ENCODE measurements around the gene TNFRSF12A.
"Not testable (repeated sequence)": the region's sequence is repeated elsewhere in the genome, so short reads cannot be mapped to it uniquely, and the experiment has no call there.

Gene TNFRSF12A

GRCh38 chr16:3049921-3050481 is 29.8 kb downstream of the TNFRSF12A start:
- no peak for DNase-seq (ENCODE audit: low spot score)

DNA sequence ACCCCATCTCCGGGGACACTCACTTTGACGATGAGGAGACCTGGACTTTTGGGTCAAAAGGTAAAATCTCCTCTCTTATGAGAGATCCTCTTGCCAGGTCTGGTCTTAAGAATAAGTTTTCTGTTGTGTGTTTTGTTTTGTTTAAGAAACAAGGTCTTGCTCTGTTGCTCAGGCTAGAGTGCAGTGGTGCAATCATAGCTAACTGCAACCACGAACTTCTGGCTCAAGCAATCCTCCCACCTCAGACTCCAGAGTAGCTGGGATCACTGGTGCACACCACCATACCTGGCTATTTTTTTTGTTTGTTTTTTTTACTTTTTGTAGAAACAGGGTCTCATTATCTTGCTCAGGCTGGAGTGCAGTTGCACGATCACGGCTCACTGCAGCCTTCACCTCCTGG is 30.3 kb downstream of the TNFRSF12A start:
- DNase-seq (ENCODE audit: low spot score): no peak

GRCh38 chr16:3051009-3051408 is 30.8 kb downstream of the TNFRSF12A start:
- no peak for DNase-seq (ENCODE audit: low spot score)

- no peak for DNase-seq (ENCODE audit: low spot score)
Measured at GRCh38 chr16:3051494-3051893, 31.3 kb downstream of the TNFRSF12A start.

DNA sequence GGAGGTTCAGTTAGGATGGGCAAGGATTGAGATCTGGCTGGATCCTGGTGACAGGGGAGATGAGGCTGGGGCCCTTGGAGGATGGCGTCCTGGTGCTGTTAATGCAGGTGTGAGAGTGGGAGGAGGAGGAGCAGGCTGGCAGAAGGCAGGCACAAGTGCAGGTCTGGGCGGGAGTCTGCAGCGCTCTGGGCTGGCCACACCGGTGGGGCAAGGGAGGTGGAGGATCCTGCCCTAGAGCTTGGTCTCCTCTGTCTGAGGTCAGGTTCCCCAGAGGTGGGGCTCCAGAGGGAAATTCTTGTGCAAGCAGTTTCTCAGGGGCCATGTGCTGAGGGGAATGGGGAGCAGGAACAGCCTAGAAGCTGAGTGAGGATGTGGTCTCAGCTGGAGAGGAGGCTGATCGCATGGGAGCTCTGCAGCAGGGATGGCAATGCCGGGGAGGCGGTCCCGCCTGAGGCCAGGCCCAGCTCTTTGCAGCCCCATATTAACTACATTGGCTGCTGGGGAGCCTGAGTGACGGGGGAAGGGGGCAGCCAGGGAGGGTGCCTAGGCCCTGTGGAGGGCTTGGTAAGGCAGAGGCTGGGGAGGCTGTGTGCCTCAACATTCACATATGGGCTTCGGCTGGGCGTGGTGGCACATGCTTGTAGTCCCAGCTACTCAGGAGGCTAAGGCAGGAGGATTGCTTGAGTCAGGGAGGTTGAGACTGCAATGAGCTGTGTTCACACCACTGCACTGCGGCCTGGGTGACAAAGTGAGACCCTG is 32.6 kb downstream of the TNFRSF12A start:
- not testable (repeated sequence) for DNase-seq (ENCODE audit: low spot score)

GRCh38 chr16:3053330-3053710 is 33.2 kb downstream of the TNFRSF12A start:
- not testable (repeated sequence) for DNase-seq (ENCODE audit: low spot score)

DNA sequence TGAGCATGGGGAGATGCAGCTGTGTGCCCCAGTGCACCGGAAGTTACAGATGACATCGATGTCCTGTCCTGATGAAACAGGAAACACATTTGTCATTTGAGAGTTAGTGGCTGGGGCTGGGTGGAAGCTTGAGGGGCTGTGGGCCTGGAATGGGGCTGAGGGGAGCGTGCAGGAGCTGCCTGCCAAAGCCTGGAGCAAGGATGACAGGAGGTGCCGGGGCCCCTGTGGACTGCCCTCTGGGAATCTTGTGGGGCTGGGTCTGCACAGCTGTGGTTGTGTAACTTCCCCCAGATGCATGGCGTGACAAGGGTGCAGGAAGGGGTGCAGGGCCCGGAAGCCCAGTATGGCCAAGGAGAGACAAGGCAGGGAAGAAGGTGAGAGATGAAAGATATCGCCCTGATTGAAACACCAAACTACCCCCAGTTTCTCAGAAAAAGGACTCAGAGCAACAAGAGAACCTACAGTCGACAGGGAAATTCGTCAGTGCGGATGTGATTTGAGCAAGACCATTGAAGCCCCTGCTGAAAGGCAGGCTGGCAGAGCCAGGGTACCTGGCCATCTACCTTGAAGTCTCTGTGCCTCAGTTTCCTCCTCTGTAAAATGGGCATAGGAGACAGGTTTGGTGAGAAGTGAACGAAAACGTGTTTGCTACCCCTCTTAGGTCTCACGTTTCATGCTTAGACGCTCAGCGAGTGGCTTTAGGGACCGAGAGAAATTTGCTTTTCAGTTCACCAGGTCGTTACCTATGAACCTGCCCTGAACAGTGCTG is 35.0 kb downstream of the TNFRSF12A start:
- DNase-seq (ENCODE audit: low spot score): no peak

DNA sequence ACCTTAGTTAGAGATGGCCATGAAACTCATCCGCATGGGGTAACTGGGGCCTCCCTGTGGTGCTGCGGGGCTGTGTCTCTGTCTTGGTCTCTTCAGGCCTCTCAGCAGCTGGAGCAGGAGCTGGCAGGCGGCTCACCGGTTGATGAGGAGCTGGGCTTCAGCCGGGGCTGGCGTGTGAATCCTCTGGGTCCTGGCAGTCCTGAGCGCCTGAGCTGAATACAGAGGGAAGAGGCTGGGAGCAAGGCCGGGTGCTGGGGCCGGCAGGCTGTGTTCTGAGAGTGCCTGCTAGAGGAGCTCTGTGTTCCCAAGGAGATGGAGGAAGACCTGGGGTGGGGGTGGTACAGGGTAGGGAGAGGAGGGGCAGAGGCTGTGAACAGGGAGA is 35.6 kb downstream of the TNFRSF12A start:
- DNase-seq (ENCODE audit: low spot score): peak; percentile 13

DNA sequence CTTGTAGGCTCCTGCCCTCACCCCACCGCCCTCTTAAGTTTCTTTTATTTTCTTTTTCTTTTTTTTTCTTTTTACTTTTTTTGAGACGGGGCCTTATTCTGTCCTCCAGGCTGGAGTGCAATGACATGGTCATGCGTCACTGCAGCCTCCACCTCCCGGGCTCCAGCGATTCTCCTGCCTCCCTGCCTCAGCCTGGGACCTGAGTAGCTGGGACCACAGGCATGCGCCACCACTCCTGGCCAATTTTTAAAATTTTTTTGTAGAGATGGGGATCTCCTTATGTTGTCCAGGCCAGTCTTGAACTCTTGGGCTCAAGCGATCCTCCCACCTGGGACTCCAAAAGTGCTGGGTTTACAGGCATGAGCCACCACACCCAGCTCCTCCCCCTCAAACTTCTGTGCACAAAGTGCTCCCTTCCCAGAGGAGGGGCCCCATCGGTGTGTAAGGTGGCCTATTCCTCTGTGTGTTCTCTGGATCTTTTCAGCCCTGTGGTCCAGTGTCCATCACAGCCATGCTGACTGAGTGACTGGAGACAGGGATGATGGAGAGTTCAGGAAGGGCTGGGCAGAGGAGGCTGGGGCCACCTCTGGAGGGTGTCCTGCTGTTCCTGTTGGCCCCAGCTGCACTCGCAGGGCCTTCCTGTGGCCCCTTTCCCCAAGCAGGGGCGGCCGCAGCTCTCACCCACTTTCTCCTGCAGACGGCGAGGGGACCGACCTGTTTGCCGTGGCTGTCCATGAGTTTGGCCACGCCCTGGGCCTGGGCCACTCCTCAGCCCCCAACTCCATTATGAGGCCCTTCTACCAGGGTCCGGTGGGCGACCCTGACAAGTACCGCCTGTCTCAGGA is 36.4 kb downstream of the TNFRSF12A start:
- peak; percentile 3 for DNase-seq (ENCODE audit: low spot score)

DNA sequence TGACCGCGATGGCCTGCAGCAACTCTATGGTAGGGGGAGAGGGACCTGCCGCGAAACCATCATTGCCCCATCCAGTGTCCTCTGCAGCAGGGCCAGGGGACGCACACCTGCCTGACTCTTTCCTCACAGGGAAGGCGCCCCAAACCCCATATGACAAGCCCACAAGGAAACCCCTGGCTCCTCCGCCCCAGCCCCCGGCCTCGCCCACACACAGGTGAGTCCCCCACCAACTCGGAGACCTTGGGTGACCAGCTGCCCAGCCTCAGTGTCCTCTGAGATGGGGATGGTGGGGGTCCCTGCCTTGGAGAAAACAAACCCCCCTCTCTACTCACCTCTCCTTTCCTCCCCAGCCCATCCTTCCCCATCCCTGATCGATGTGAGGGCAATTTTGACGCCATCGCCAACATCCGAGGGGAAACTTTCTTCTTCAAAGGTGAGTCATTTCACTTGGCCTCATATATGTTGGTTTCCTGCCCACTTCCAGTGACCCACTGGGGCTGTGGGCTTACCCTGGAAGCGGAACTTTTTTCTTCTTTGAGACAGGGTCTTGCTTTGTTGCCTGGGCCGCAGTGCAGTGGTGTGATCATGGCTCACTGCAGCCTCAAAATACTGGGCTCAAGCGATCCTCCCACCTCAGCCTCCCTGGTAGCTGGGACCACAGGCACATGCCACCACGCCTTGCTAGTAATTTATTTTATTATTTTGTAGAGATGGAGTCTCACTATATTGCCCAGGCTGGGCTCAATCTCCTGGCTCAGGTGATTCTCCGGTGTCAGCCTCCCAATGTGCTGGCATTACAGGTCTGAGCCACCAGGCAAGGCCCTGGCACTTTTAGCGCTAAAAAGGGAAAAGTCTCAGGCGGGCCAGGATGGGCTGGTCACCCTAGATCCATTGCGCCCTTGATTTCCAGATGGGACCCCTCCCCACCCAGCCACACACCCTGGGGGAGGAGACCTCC is 37.3 kb downstream of the TNFRSF12A start:
- DNase-seq (ENCODE audit: low spot score): no peak

DNA sequence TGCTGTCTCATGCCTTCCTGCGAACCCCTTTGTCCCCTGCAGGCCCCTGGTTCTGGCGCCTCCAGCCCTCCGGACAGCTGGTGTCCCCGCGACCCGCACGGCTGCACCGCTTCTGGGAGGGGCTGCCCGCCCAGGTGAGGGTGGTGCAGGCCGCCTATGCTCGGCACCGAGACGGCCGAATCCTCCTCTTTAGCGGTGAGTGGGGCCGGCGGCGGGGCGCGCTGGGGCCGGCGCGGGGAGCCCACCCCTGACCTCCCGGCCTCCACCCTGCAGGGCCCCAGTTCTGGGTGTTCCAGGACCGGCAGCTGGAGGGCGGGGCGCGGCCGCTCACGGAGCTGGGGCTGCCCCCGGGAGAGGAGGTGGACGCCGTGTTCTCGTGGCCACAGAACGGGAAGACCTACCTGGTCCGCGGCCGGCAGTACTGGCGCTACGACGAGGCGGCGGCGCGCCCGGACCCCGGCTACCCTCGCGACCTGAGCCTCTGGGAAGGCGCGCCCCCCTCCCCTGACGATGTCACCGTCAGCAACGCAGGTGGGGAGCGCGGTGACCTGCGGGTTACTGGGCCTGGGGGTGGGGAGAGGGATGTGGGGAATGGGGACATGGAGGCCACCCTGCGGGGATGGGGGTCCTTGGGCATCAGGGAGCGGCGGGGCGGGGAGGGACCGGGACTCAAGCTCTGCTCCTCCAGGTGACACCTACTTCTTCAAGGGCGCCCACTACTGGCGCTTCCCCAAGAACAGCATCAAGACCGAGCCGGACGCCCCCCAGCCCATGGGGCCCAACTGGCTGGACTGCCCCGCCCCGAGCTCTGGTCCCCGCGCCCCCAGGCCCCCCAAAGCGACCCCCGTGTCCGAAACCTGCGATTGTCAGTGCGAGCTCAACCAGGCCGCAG is 38.2 kb downstream of the TNFRSF12A start:
- DNase-seq (ENCODE audit: low spot score): peak; percentile 75

GRCh38 chr16:3059041-3059722 is 39.0 kb downstream of the TNFRSF12A start:
- peak; percentile 97 for DNase-seq (ENCODE audit: low spot score)

GRCh38 chr16:3059723-3060242 is 39.6 kb downstream of the TNFRSF12A start:
- DNase-seq (ENCODE audit: low spot score): no peak

DNA sequence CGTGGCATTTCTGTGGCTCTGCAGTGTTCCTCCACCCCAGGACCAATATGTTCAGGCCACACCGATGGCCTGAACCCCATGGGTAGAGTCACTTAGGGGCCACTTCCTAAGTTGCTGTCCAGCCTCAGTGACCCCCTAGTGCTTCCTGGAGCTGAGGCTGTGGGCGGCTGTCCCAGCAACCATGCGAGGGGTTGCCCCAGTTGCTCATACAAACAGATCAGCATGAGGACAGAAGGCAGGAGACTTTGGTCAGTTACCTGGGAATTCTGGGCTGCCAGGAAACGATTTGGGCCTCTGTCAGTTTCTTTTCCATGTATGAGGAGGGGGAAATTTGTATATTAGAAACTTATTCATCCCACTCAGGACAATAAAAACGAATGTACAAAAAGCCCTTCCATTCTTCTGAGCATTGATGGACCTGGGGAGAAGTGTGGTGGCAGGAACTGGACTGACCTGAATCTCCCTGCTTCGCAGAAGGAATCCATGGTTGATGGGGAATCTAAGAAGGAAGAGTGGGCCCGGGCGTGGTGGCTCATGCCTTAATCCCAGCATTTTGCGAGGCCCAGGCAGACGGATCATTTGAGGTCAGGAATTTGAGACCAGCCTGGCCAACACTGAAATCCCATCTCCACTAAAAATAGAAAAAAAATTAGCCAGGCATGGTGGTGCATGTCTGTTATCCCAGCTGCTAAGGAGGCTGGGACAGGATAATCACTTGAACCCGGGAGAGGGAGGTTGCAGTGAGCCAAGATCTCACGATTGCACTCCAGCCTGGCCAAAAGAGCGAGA is 40.4 kb downstream of the TNFRSF12A start:
- no peak for DNase-seq (ENCODE audit: low spot score)

GRCh38 chr16:3062553-3062952 is 42.4 kb downstream of the TNFRSF12A start:
- DNase-seq (ENCODE audit: low spot score): no peak

DNA sequence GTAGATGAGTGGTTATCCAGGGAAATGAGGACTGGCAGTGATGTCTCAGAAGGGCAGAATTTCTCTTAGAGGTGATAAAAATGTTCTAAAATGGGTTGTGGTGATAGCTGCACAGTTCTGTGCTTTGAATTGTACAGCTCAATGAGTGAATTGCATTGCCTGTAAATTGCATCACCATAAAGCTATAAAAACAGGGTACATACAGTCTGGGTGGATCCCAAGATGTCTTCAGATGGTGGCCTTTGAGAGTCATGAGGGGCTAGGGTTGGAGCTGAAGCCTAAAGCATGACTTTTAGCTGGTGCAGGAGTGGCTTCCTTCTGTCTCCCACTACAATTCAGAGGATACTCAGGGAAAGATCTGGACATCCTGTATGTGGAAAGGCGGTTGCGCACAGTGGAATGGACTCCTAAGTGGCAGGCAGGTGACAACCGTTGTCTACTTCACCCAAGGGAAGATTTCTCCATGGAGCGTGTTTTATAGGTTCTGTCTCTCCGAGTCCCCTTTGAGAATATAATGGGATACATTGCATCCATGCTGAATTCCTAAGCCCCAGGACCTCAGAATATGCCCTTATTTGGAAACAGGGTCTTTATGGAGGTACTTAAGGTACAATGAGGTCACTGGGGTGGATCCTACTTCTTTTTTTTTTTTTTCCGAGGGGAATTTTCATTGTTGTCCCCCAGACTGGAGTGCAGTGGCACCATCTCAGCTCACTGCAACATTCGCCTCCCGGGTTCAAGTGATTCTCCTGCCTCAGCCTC is 43.6 kb downstream of the TNFRSF12A start:
- DNase-seq (ENCODE audit: low spot score): peak; percentile 9

DNA sequence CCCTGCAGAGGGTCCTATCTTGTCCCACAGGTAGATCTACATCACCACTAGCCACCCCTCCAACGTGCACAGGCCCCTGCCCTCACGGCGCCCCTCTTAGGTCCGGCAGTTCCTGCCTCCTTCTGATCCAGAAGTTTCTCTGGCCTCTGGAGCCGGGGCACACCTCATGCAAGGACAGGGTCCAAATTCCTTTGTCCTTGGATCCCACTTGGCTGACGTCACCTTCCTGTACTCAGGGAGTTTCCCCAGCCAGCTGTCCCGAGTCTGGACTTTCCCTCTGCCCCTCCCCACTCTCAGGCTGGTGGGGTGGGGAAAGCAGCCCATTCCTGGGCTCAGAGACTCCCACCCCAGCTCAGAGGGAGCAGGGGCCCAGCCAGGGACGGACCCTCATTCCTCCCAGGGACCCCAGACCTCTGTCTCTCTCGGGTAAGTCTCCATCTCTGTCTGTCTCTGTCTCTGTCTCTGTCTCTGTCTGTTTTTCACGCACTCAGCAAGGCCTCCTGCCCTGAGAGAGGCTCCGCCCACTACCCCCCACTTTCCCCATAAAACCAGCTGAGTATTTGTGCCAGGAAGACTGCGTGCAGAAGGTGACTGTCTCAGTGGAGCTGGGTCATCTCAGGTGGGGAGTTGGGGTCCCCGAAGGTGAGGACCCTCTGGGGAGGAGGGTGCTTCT is 45.0 kb downstream of the TNFRSF12A start, which contains the start of gene IL32:
TSS of gene IL32 (plus strand) at position 572 of the 673 bp plus-strand sequence. CDS start 172 bp downstream, outside the sequence.
- peak; percentile 36 for DNase-seq (ENCODE audit: low spot score)
